Psoas muscle (tissue), 8 donors: Measurements from ENCODE around the gene TNFRSF17. TPM values are rescaled to one million over a fixed set of nuclear protein-coding genes. Genes with fewer than 3 reads are reported as not detected.

Source experiments
- ATAC-seq, 4 donors: fragments of 200-7000 bp; cut with Tn5 transposase; one replicate each; pipeline ENCODE4 v1.9.1; 2020; ENCODE audit warnings: moderate library complexity in 3 of 4, mild to moderate bottlenecking in 2 of 4
- DNase-seq, 2 donors: peaks; one replicate each; pipeline ENCODE4 v3.0.0-alpha.2; 2020
- H3K27ac ChIP-seq: fragments of 200-600 bp; one replicate; pipeline ENCODE4 v1.8.0; 2022
- H3K27me3 ChIP-seq, 3 donors: fragments of 200-600 bp in 1 of 3; one replicate each; pipeline versions ENCODE4 v1.6.1 to v1.8.0; 2013 to 2022; ENCODE audit warnings: low read length in 2 of 3, mild to moderate bottlenecking in 2 of 3, moderate library complexity in 1 of 3; ENCODE audit not compliant: insufficient read depth in 3 of 3
- H3K36me3 ChIP-seq, 2 donors: fragments of 200-600 bp in 1 of 2; one replicate each; pipeline versions ENCODE4 v1.6.1 to v1.8.0; 2013 to 2022; ENCODE audit warnings: low read depth in 1 of 2, mild to moderate bottlenecking in 1 of 2, moderate library complexity in 1 of 2; ENCODE audit not compliant: insufficient read depth in 1 of 2
- H3K4me1 ChIP-seq: fragments of 200-600 bp; one replicate; pipeline ENCODE4 v1.8.0; 2022
- H3K4me3 ChIP-seq: fragments of 200-600 bp; one replicate; pipeline ENCODE4 v1.8.0; 2022; ENCODE audit warnings: mild to moderate bottlenecking
- H3K9me3 ChIP-seq: fragments of 200-600 bp; one replicate; pipeline ENCODE4 v1.8.0; 2022
- WGBS, 3 donors: extraction: QIAGEN DNeasy Blood & Tissue Kit; methylation state at CpG; one replicate each; pipeline versions ENCODE4 v1.1.6 to v1.1.7; 2013; 5-methylcytosine and 5-hydroxymethylcytosine counted together
- intact Hi-C, 2 donors: fragments of 100-400 bp; cut with DNase I; formaldehyde crosslinking; loops; one replicate each; pipeline versions ENCODE4 v1.11.0 to v1.14.2; 2022
- polyA plus RNA-seq, 3 donors: library from polyadenylated mRNA; stranded (reverse); fragments of 200-250 nt; gene quantifications; one replicate each; pipeline ENCODE4 v1.2.3, GENCODE V29; 2013
- total RNA-seq, 4 donors: library from RNA; stranded (reverse); fragmentation: NEBNext Ultra II Directional in 2 of 4; extraction: Animal tissue kit (Norgen Biotek cat#: 25700) in 2 of 4; gene quantifications; one replicate each; pipeline versions ENCODE4 v1.2.1 to v1.2.4, GENCODE V29; 2021 to 2023
- TF ChIP-seq, protein P1 (sequence below): fragments of 200-600 bp; IDR thresholded peaks from one replicate; pipeline ENCODE4 v1.8.0; 2022; ENCODE audit warnings: antibody characterized with exemption
- donor health status: healthy with polysubstance abuse.
- donor health status: DM: no; HTN: no; CAD: no; lungs with moderate emphysema.
- donor health status: Bipolar disorder and iron deficiency.
- donor health status: healthy.
- donor health status: DM: yes; HTN: yes; CAD: no.
- donor health status: DM: no; HTN: no; CAD: no.
- donor health status: DM: no; HTN: no; CAD: no.
- donor health status: DM: yes; HTN: yes; CAD: no.

The TNFRSF17 gene
- total and polyA plus RNA-seq, 7 donors = 0.08 to 0.13 TPM; not detected in 5

DNA sequence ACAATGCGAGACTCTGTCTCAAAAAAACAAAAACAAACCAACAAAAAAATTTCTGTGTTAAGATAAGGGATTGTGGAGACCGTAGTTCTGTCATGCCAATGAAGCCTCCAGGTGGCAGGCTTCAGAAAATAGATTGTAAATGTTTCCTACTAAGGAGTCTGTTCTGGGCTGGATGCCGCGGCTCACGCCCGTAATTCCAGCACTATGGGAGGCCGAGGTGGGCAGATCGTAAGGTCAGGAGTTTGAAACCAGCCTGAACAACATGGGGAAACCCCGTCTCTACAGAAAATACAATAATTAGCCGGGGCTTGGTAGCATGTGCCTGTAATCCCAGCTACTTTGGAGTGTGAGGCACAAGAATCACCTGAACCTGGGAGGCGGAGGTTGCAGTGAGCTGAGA is 7.1 kb downstream of the TNFRSF17 start:
- Histone ChIP-seq H3K4me1 (peaks cover 5% of the 10 kb centered on the region), H3K27ac (no peak overlapping the region), H3K4me3 (no peak overlapping the region), H3K36me3 (peaks cover 0 to 5% of the 10 kb centered on the region in 2 donors), H3K9me3 (no peaks in the 10 kb centered on the region), H3K27me3 (no peaks in the 10 kb centered on the region)
- TF ChIP-seq, protein P1, sequence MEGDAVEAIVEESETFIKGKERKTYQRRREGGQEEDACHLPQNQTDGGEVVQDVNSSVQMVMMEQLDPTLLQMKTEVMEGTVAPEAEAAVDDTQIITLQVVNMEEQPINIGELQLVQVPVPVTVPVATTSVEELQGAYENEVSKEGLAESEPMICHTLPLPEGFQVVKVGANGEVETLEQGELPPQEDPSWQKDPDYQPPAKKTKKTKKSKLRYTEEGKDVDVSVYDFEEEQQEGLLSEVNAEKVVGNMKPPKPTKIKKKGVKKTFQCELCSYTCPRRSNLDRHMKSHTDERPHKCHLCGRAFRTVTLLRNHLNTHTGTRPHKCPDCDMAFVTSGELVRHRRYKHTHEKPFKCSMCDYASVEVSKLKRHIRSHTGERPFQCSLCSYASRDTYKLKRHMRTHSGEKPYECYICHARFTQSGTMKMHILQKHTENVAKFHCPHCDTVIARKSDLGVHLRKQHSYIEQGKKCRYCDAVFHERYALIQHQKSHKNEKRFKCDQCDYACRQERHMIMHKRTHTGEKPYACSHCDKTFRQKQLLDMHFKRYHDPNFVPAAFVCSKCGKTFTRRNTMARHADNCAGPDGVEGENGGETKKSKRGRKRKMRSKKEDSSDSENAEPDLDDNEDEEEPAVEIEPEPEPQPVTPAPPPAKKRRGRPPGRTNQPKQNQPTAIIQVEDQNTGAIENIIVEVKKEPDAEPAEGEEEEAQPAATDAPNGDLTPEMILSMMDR = peak; percentile 7
- WGBS, 3 donors = 73 to 86% (median 81%) methylated on average over 11 of the region's 11 CpGs
- DNase-seq = no peak
- intact Hi-C loops = no loop called here
- no peak for ATAC-seq

DNA sequence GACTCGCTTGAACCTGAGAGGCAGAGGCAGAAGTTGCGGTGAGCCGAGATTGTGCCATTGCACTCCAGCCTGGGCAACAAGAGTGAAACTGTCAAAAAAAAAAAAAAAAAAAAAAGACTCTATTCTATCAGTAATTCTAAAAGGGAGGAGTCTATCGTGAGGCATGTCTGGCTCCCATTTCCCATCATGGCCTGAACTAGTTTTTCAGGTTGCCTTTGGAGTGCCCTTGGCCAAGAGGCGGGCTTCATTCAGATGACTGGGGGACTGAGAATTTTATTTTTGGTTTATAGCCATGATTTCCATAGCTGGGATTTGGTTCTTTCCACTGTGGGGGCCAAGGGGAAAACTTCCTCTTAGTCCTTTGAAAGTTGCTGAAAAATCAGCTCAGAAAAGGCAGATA is 8.1 kb downstream of the TNFRSF17 start:
- Histone ChIP-seq H3K27ac (no peak overlapping the region), H3K36me3 (peaks cover 0 to 5% of the 10 kb centered on the region in 2 donors), H3K9me3 (no peaks in the 10 kb centered on the region), H3K4me1 (peaks cover 5% of the 10 kb centered on the region), H3K4me3 (no peak overlapping the region), H3K27me3 (no peaks in the 10 kb centered on the region)
- TF ChIP-seq, protein P1 = no peak
- intact Hi-C loops = no loop called here
- 85 to 89% (median 89%) methylated on average over 5 of the region's 5 CpGs for WGBS, 3 donors
- no peak for ATAC-seq
- DNase-seq = no peak

DNA sequence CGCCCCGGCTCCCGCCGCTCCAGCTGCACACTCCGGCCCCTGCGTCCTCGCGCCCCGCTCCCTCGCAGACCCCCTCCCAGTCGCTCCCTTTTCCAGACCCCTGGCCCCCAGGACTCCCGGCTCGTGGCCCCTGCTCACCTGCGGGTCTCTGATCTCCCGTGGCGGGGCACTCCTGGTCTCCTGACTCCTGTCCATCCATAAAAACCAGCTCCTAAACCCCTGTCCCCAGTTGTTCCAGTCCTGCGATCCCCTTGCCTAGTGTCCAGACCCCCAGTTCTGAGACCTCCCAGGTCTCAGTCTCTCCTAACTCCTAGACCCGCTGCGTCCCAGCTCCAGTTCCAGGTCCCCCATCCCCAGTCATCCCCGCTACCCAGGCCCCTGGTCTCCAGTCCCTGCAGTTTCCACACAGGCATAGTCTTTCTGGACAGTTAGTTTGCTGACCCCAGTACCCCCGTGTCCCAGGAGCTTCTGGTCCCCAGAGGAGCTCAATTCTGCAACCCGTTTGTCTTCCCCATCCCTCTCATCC is 11.9 kb downstream of the TNFRSF17 start:
- Histone ChIP-seq H3K36me3 (peaks cover 0 to 5% of the 10 kb centered on the region in 2 donors), H3K27ac (peak overlapping the region; percentile 80), H3K4me3 (peak overlapping the region; percentile 80), H3K27me3 (no peaks in the 10 kb centered on the region), H3K4me1 (peaks cover 12% of the 10 kb centered on the region), H3K9me3 (no peaks in the 10 kb centered on the region)
- TF ChIP-seq, protein P1 = no peak
- DNase-seq = peak; percentile 15 to 49
- WGBS, 3 donors = 0% methylated on average over 18 to 22 of the region's 22 CpGs
- ATAC-seq = peak in 3 of 4 donors; percentile 2 to 21 (median 9)
- intact Hi-C loops = loop anchor here in 1 of 2 donors (2.0 to 5.0 kb wide), 2 partner anchors 62 to 85 kb away; partner anchors contain the start of gene GSPT1

DNA sequence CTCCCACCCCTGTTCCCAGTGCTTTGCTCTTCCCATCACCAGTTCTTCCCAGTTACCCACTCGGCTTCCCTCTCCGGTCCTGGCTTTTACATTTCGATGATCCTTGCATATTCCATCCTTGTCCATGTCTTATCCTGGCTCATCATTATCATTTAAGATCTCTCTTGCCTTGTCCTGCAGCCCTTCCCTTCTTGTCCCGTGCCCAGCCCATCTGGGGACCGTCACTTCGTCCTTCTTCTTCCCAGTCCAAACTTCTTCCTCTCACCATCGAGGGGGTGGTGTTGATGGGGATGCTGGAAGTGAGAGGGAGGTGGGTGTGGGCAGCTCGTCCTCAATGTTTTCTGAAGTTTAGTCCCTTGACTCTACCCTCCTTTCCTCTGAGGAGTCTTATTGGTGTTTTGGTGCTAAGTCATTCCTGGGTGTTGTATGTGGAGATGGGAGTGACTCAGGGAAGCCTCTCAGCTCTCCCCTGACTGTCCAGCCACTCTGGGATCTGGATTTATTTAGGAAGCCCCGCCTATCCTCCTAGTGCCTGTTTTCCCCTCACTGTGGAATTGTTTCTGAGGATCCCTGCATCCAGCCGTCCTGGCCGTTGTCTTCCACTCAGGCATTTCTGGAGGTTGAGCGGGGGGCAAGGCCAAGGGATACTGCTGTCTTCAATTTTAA is 12.5 kb downstream of the TNFRSF17 start:
- peak in 1 of 2 donors; percentile 28 for DNase-seq
- TF ChIP-seq, protein P1 = no peak
- Histone ChIP-seq H3K4me1 (peaks cover 12% of the 10 kb centered on the region), H3K27ac (peak overlapping the region; percentile 80), H3K27me3 (no peaks in the 10 kb centered on the region), H3K36me3 (peaks cover 0 to 5% of the 10 kb centered on the region in 2 donors), H3K4me3 (peak overlapping the region; percentile 80), H3K9me3 (no peaks in the 10 kb centered on the region)
- intact Hi-C loops = loop anchor here in 1 of 2 donors (2.0 to 5.0 kb wide), 2 partner anchors 63 to 85 kb away; partner anchors contain the start of gene GSPT1
- peak in 2 of 4 donors; percentile 35 to 54 for ATAC-seq
- 13 to 17% (median 15%) methylated on average over 12 of the region's 12 CpGs for WGBS, 3 donors
